ENCODE results near the gene HPGDS. TPM values are rescaled to one million over a fixed set of nuclear protein-coding genes. Genes with fewer than 3 reads are reported as not detected.

Gene HPGDS
- polyA plus RNA-seq, 1 donor from 2014 or later = not detected

DNA sequence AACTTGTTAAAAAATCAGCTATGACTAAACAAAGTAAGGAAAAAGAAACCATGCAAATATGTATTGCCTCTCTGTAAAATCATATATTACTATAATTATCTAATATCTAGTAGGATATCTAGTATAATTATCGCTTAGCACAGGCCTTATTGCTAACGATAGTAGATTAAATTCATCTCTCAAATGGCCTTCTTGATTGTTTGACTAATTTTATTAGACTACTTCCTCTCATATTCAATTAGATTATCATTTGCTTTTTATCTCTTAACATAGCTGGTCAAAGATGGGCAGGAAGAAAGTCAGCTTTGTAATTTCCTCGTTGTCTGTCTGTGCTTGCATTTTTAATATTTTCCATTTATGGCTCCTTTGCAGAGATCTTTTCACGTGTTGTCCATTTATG, 21.9 kb upstream of the HPGDS start:
- Histone ChIP-seq H3K9me2 (ENCODE audit: insufficient read depth, low read length) (no peaks in the 10 kb centered on the region), H3K4me3 (ENCODE audit: low read length) (no peak overlapping the region), H3K4me2 (ENCODE audit: low read length) (no peak overlapping the region), H3K9me3 (ENCODE audit: low read length) (no peaks in the 10 kb centered on the region), H3K36me3 (ENCODE audit: insufficient read depth, low read length) (no peaks in the 10 kb centered on the region), H2AFZ (ENCODE audit: low read depth, low read length) (no peak overlapping the region), H3K9ac (ENCODE audit: low read length) (no peak overlapping the region), H4K20me1 (ENCODE audit: insufficient read depth) (no peaks in the 10 kb centered on the region), H3K27ac (ENCODE audit: low read length) (no peak overlapping the region), H3K27me3 (ENCODE audit: insufficient read depth, low read depth, low read length) (no peaks in the 10 kb centered on the region), H3F3A (ENCODE audit: insufficient read depth, low read length, poor library complexity, severe bottlenecking) (no peaks in the 10 kb centered on the region), H3K79me2 (replicated peaks; ENCODE audit: insufficient read depth, low read length) (no peaks in the 10 kb centered on the region)
- TF ChIP-seq EZH2 (IDR thresholded peaks at IDR 0.05; ENCODE audit: borderline replicate concordance, insufficient read depth, low read length, poor library complexity, severe bottlenecking) = no peak
- TF ChIP-seq, protein P1, sequence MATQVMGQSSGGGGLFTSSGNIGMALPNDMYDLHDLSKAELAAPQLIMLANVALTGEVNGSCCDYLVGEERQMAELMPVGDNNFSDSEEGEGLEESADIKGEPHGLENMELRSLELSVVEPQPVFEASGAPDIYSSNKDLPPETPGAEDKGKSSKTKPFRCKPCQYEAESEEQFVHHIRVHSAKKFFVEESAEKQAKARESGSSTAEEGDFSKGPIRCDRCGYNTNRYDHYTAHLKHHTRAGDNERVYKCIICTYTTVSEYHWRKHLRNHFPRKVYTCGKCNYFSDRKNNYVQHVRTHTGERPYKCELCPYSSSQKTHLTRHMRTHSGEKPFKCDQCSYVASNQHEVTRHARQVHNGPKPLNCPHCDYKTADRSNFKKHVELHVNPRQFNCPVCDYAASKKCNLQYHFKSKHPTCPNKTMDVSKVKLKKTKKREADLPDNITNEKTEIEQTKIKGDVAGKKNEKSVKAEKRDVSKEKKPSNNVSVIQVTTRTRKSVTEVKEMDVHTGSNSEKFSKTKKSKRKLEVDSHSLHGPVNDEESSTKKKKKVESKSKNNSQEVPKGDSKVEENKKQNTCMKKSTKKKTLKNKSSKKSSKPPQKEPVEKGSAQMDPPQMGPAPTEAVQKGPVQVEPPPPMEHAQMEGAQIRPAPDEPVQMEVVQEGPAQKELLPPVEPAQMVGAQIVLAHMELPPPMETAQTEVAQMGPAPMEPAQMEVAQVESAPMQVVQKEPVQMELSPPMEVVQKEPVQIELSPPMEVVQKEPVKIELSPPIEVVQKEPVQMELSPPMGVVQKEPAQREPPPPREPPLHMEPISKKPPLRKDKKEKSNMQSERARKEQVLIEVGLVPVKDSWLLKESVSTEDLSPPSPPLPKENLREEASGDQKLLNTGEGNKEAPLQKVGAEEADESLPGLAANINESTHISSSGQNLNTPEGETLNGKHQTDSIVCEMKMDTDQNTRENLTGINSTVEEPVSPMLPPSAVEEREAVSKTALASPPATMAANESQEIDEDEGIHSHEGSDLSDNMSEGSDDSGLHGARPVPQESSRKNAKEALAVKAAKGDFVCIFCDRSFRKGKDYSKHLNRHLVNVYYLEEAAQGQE (IDR thresholded peaks at IDR 0.05; ENCODE audit: borderline replicate concordance) = no peak
- no peak for TF ChIP-seq POLR2AphosphoS5 (IDR thresholded peaks at IDR 0.05)
- TF ChIP-seq EP300 (conservative IDR thresholded peaks at IDR 0.05; ENCODE audit: poor library complexity, severe bottlenecking) = no peak
- TF ChIP-seq RAD21 (conservative IDR thresholded peaks at IDR 0.05) = no peak
- no peak for TF ChIP-seq SMC3 (conservative IDR thresholded peaks at IDR 0.05; ENCODE audit: poor library complexity)
- no peak for TF ChIP-seq MXI1 (conservative IDR thresholded peaks at IDR 0.05; ENCODE audit: poor library complexity, severe bottlenecking)
- TF ChIP-seq, protein P2, sequence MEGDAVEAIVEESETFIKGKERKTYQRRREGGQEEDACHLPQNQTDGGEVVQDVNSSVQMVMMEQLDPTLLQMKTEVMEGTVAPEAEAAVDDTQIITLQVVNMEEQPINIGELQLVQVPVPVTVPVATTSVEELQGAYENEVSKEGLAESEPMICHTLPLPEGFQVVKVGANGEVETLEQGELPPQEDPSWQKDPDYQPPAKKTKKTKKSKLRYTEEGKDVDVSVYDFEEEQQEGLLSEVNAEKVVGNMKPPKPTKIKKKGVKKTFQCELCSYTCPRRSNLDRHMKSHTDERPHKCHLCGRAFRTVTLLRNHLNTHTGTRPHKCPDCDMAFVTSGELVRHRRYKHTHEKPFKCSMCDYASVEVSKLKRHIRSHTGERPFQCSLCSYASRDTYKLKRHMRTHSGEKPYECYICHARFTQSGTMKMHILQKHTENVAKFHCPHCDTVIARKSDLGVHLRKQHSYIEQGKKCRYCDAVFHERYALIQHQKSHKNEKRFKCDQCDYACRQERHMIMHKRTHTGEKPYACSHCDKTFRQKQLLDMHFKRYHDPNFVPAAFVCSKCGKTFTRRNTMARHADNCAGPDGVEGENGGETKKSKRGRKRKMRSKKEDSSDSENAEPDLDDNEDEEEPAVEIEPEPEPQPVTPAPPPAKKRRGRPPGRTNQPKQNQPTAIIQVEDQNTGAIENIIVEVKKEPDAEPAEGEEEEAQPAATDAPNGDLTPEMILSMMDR (IDR thresholded peaks at IDR 0.05; ENCODE audit: poor library complexity, severe bottlenecking) = no peak
- no peak for TF ChIP-seq TAF1 (IDR thresholded peaks at IDR 0.05; ENCODE audit: low read depth)

DNA sequence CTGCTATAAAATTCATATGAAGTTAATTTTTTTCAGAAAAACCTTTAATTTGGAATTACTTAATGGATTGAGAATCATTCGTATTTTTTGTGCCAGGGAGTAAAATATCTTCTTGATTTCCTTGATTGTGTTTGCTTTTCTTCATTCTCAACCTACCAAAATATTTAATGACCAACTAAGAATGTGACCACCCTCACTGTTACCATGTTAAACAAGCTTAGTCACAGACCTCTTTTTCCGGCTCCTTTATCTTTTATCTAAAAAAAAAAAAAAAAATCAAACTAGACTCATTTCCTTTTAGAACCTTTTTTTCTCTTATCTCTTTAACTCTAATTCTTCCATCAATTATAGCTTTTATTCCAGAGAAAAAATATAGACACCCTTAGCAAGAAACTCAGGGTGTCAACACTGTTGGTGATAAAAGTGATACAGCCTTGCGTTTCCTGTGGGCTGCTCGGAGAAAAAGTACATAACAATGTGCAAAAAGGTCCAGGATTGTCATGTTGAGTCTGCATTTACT, 20.6 kb upstream of the HPGDS start:
- Histone ChIP-seq H3K36me3 (ENCODE audit: insufficient read depth, low read length) (no peaks in the 10 kb centered on the region), H3K27ac (ENCODE audit: low read length) (no peak overlapping the region), H3K9me3 (ENCODE audit: low read length) (no peaks in the 10 kb centered on the region), H2AFZ (ENCODE audit: low read depth, low read length) (no peak overlapping the region), H3K79me2 (replicated peaks; ENCODE audit: insufficient read depth, low read length) (no peaks in the 10 kb centered on the region), H3K9ac (ENCODE audit: low read length) (no peak overlapping the region), H4K20me1 (ENCODE audit: insufficient read depth) (no peaks in the 10 kb centered on the region), H3K4me2 (ENCODE audit: low read length) (no peak overlapping the region), H3K27me3 (ENCODE audit: insufficient read depth, low read depth, low read length) (no peaks in the 10 kb centered on the region), H3K9me2 (ENCODE audit: insufficient read depth, low read length) (no peaks in the 10 kb centered on the region), H3K4me3 (ENCODE audit: low read length) (no peak overlapping the region), H3F3A (ENCODE audit: insufficient read depth, low read length, poor library complexity, severe bottlenecking) (no peaks in the 10 kb centered on the region)
- no peak for TF ChIP-seq MXI1 (conservative IDR thresholded peaks at IDR 0.05; ENCODE audit: poor library complexity, severe bottlenecking)
- no peak for TF ChIP-seq RAD21 (conservative IDR thresholded peaks at IDR 0.05)
- no peak for TF ChIP-seq SMC3 (conservative IDR thresholded peaks at IDR 0.05; ENCODE audit: poor library complexity)
- TF ChIP-seq EZH2 (IDR thresholded peaks at IDR 0.05; ENCODE audit: borderline replicate concordance, insufficient read depth, low read length, poor library complexity, severe bottlenecking) = no peak
- TF ChIP-seq, protein P1 (IDR thresholded peaks at IDR 0.05; ENCODE audit: borderline replicate concordance) = no peak
- TF ChIP-seq TAF1 (IDR thresholded peaks at IDR 0.05; ENCODE audit: low read depth) = no peak
- TF ChIP-seq, protein P2 (IDR thresholded peaks at IDR 0.05; ENCODE audit: poor library complexity, severe bottlenecking) = no peak
- no peak for TF ChIP-seq EP300 (conservative IDR thresholded peaks at IDR 0.05; ENCODE audit: poor library complexity, severe bottlenecking)
- TF ChIP-seq POLR2AphosphoS5 (IDR thresholded peaks at IDR 0.05) = no peak
